PC-9 (cell line): ENCODE measurements around the gene GRB2.

Experiments
- CTCF ChIP-seq: fragments of 200-600 bp; sonication (generic); conservative IDR thresholded peaks from 2 replicates; pipeline ENCODE4 v1.6.1; 2017; ENCODE audit warnings: mixed run types, antibody characterized with exemption, mild to moderate bottlenecking, moderate library complexity
- EZH2 ChIP-seq: fragments of 200-600 bp; sonication (generic); IDR thresholded peaks from 2 replicates; pipeline ENCODE4 v1.8.0; 2017; ENCODE audit warnings: antibody characterized with exemption, low read depth

GRCh38 chr17:75364078-75364477 is 41.4 kb downstream of the GRB2 start:
- TF ChIP-seq CTCF = no peak
- TF ChIP-seq EZH2 = no peak
